SH-SY5Y (cell line): ENCODE measurements around the gene CEACAM4.

Experiments
- GATA2 ChIP-seq: IDR thresholded peaks from 2 replicates; pipeline ENCODE4 v1.6.1; 2011; ENCODE audit warnings: mild to moderate bottlenecking, low read depth, low read length
- GATA3 ChIP-seq: IDR thresholded peaks from 2 replicates; pipeline ENCODE4 v1.6.1; 2011; ENCODE audit warnings: low read depth, mild to moderate bottlenecking, low read length, moderate library complexity

GRCh38 chr19:41621226-41621625 is 5.6 kb downstream of the CEACAM4 start:
- TF ChIP-seq GATA2 (no peak), GATA3 (no peak)
